B cell (primary cell): ENCODE results near the gene USP2. TPM values are rescaled to one million over a fixed set of nuclear protein-coding genes. Genes with fewer than 3 reads are reported as not detected.

Experiments used
- ATAC-seq: fragments of 200-7000 bp; cut with Tn5 transposase; one replicate; pipeline ENCODE4 v1.10.0; 2021; ENCODE audit warnings: low read depth, mild to moderate bottlenecking, moderate number of reproducible peaks, moderate library complexity
- CTCF ChIA-PET: fragments of 350-600 bp; sonication (Branson Sonifier 250); formaldehyde crosslinking; loops from one replicate; lab custom pipeline; 2021; ENCODE audit warnings: antibody characterized with exemption, inconsistent platforms; lab: Charles Lee
- POLR2A ChIA-PET: fragments of 350-600 bp; sonication (Branson Sonifier 250); formaldehyde crosslinking; loops from one replicate; lab custom pipeline; 2021; ENCODE audit warnings: antibody characterized with exemption; lab: Charles Lee
- DNase-seq: peaks from one replicate; pipeline ENCODE4 v3.0.0; 2013
- H2AFZ ChIP-seq: 2 replicates; pipeline ENCODE4 v1.6.1; 2012; ENCODE audit warnings: mild to moderate bottlenecking, low read depth, low read length; ENCODE audit not compliant: insufficient read depth, poor library complexity, severe bottlenecking
- H3K27ac ChIP-seq, 2 donors: 1 replicate in 1 of 2; 2 replicates in 1 of 2; pipeline ENCODE4 v1.5.1; 2012 to 2013; ENCODE audit warnings: low read length in 2 of 2, mild to moderate bottlenecking in 2 of 2, moderate library complexity in 1 of 2
- H3K27me3 ChIP-seq, 4 experiments: fragments of 200-600 bp in 1 of 4; sonication (generic) in 1 of 4; replicated peaks in 1 of 4; 1 replicate in 2 of 4; 2 replicates in 2 of 4; pipeline versions ENCODE4 v1.6.1 to v1.7.0; 2013 to 2016; ENCODE audit warnings: low read length in 3 of 4, mild to moderate bottlenecking in 2 of 4, mixed read lengths in 1 of 4, moderate library complexity in 1 of 4; ENCODE audit not compliant: insufficient read depth in 4 of 4, control insufficient read depth in 3 of 4; ENCODE audit errors: control extremely low read depth in 1 of 4
- H3K36me3 ChIP-seq, 2 experiments: replicated peaks in 1 of 2; 1 replicate in 1 of 2; 2 replicates in 1 of 2; pipeline versions ENCODE4 v1.6.1 to v1.7.1; 2013; ENCODE audit warnings: low read length in 1 of 2; ENCODE audit not compliant: insufficient read depth in 2 of 2, control insufficient read depth in 1 of 2; ENCODE audit errors: control extremely low read depth in 1 of 2, extremely low read depth in 1 of 2
- H3K4me1 ChIP-seq, 2 donors: fragments of 200-600 bp in 1 of 2; sonication (generic) in 1 of 2; 1 replicate in 1 of 2; 2 replicates in 1 of 2; pipeline versions ENCODE4 v1.5.1 to v1.6.1; 2013 to 2017; ENCODE audit warnings: low read length in 2 of 2; ENCODE audit not compliant: control insufficient read depth in 2 of 2, insufficient read depth in 2 of 2
- H3K4me2 ChIP-seq: replicated peaks from 2 replicates; pipeline ENCODE3; 2012; ENCODE audit warnings: mild to moderate bottlenecking, low read depth, low read length; ENCODE audit not compliant: poor library complexity, severe bottlenecking
- H3K4me3 ChIP-seq, 5 experiments: fragments of 200-600 bp in 1 of 5; sonication (generic) in 1 of 5; 1 replicate in 3 of 5; 2 replicates in 2 of 5; pipeline versions ENCODE4 v1.5.1 to v1.7.0; 2011 to 2016; ENCODE audit warnings: low read length in 4 of 5, mild to moderate bottlenecking in 4 of 5, low read depth in 2 of 5, control low read depth in 1 of 5, moderate library complexity in 1 of 5; ENCODE audit not compliant: insufficient read depth in 1 of 5; ENCODE audit errors: control extremely low read depth in 1 of 5, extremely low read depth in 1 of 5
- H3K79me2 ChIP-seq: fragments of 200-600 bp; sonication (generic); one replicate; pipeline ENCODE4 v1.6.0; 2016; ENCODE audit warnings: low read length; ENCODE audit not compliant: control insufficient read depth, insufficient read depth
- H3K9ac ChIP-seq: fragments of 200-600 bp; sonication (generic); 2 replicates; pipeline ENCODE4 v1.6.1; 2017; ENCODE audit warnings: mild to moderate bottlenecking, low read length, moderate library complexity
- H3K9me3 ChIP-seq, 3 donors: one replicate each; pipeline versions ENCODE4 v1.6.1 to v1.7.1; 2013; ENCODE audit warnings: low read length in 2 of 3; ENCODE audit not compliant: control insufficient read depth in 2 of 3, insufficient read depth in 1 of 3; ENCODE audit errors: control extremely low read depth in 1 of 3
- H4K20me1 ChIP-seq: 2 replicates; pipeline ENCODE4 v1.6.0; 2012; ENCODE audit warnings: mild to moderate bottlenecking, low read length; ENCODE audit not compliant: insufficient read depth, control insufficient read depth, poor library complexity, severe bottlenecking
- H3K27ac Mint-ChIP-seq: one replicate; pipeline ENCODE4 v1.8.0; 2021; ENCODE audit warnings: mixed read lengths
- H3K27me3 Mint-ChIP-seq: one replicate; pipeline ENCODE4 v1.8.0; 2021; ENCODE audit warnings: mixed read lengths
- H3K4me1 Mint-ChIP-seq: one replicate; pipeline ENCODE4 v1.8.0; 2021; ENCODE audit warnings: mixed read lengths
- H3K4me3 Mint-ChIP-seq: one replicate; pipeline ENCODE4 v1.8.0; 2021; ENCODE audit warnings: mixed read lengths
- H3K9me3 Mint-ChIP-seq: one replicate; pipeline ENCODE4 v1.8.0; 2022; ENCODE audit warnings: mixed read lengths; ENCODE audit not compliant: insufficient read depth
- CTCF ChIP-seq: fragments of 200-600 bp; IDR thresholded peaks from one replicate; pipeline ENCODE4 v1.8.0; 2022; ENCODE audit warnings: antibody characterized with exemption, mild to moderate bottlenecking
- EZH2 ChIP-seq: IDR thresholded peaks from 2 replicates; pipeline ENCODE4 v1.6.1; 2012; ENCODE audit warnings: borderline replicate concordance, low read depth, mild to moderate bottlenecking, moderate library complexity, low read length; ENCODE audit not compliant: insufficient read depth, poor library complexity, severe bottlenecking
- WGBS: methylation state at CpG from one replicate; pipeline ENCODE4 v1.1.5; 2013; ENCODE audit warnings: missing lambda C conversion rate; ENCODE audit not compliant: insufficient coverage; 5-methylcytosine and 5-hydroxymethylcytosine counted together
- intact Hi-C: fragments of 100-400 bp; cut with micrococcal nuclease; formaldehyde crosslinking; loops from one replicate; pipeline ENCODE4 v1.10.0; 2022
- polyA plus RNA-seq: library from polyadenylated mRNA; depleted of rRNA; stranded (reverse); fragments of >200 nt; gene quantifications from 2 replicates; pipeline ENCODE4 v1.2.3, GENCODE V29; 2012
- total RNA-seq, 2 donors: library from RNA; stranded (reverse); fragments of 120-200 nt in 1 of 2; gene quantifications; 1 replicate in 1 of 2; 2 replicates in 1 of 2; pipeline versions ENCODE4 v1.2.3 to v1.2.4, GENCODE V29; 2013 to 2022

USP2 gene
- total and polyA plus RNA-seq, 2 donors (not counting 1 experiment from before 2014, with no cell fraction given): 0.09 TPM; not detected in 1

GRCh38 chr11:119426142-119426541 lies 44.7 kb upstream of the USP2 start:
- POLR2A ChIA-PET: no interaction called here
- no peak overlapping the region for H3K27ac ChIP-seq
- H3K9ac ChIP-seq: no peak overlapping the region
- Mint-ChIP-seq H3K27ac (no peak overlapping the region), H3K4me1 (peaks cover 16% of the 10 kb centered on the region), H3K9me3 (no peaks in the 10 kb centered on the region), H3K4me3 (no peak overlapping the region), H3K27me3 (peaks cover 71% of the 10 kb centered on the region)
- CTCF ChIA-PET: interaction anchor here (0.7 kb wide), 1 partner anchor 21 kb away, joined by 4 read pairs; no protein-coding TSS in a partner anchor
- no peak for DNase-seq
- no peaks in the 10 kb centered on the region for H4K20me1 ChIP-seq
- peaks cover 0 to 13% (median 0%) of the 10 kb centered on the region in 3 donors for H3K9me3 ChIP-seq
- no peak overlapping the region for H3K4me2 ChIP-seq
- H3K36me3 ChIP-seq: no peaks in the 10 kb centered on the region
- H3K4me1 ChIP-seq: peaks cover 17 to 18% of the 10 kb centered on the region in 2 donors
- no peaks in the 10 kb centered on the region for H3K79me2 ChIP-seq
- H3K4me3 ChIP-seq: no peak overlapping the region
- no peak for TF ChIP-seq CTCF
- no peak for TF ChIP-seq EZH2
- ATAC-seq: no peak
- intact Hi-C loops: no loop called here
- H2AFZ ChIP-seq: no peak overlapping the region
- 79% methylated on average over 4 of the region's 4 CpGs for WGBS
- peaks cover 0 to 33% (median 19%) of the 10 kb centered on the region in 4 experiments for H3K27me3 ChIP-seq

- H3K9me3 ChIP-seq: peaks cover 0 to 13% (median 0%) of the 10 kb centered on the region in 3 donors
Measured at GRCh38 chr11:119424775-119425174, 43.3 kb upstream of the USP2 start.

More at GRCh38 chr11:119424775-119425174, 43.3 kb upstream of the USP2 start:
- Histone ChIP-seq H3K4me2 (no peak overlapping the region), H3K27me3 (peaks cover 0 to 38% (median 22%) of the 10 kb centered on the region in 4 experiments), H3K36me3 (no peaks in the 10 kb centered on the region), H3K27ac (no peak overlapping the region), H2AFZ (no peak overlapping the region), H3K79me2 (no peaks in the 10 kb centered on the region), H3K4me1 (peaks cover 17 to 18% of the 10 kb centered on the region in 2 donors), H4K20me1 (no peaks in the 10 kb centered on the region), H3K9ac (no peak overlapping the region), H3K4me3 (no peak overlapping the region)
- Mint-ChIP-seq H3K27ac (no peak overlapping the region), H3K4me1 (peaks cover 16% of the 10 kb centered on the region), H3K4me3 (no peak overlapping the region), H3K9me3 (no peaks in the 10 kb centered on the region), H3K27me3 (peaks cover 69% of the 10 kb centered on the region)
- WGBS: 92% methylated on average over 2 of the region's 2 CpGs
- TF ChIP-seq EZH2: no peak
- no peak for TF ChIP-seq CTCF
- POLR2A ChIA-PET: no interaction called here
- ATAC-seq (no peak), DNase-seq (no peak)
- CTCF ChIA-PET: no interaction called here
- intact Hi-C loops: no loop called here
